HG03196 (cell line): ENCODE measurements around the gene CACNG8.

Source experiments
- ATAC-seq: cut with Tn5 transposase; IDR thresholded peaks from one replicate; pipeline ENCODE4 v1.9.1; 2021; ENCODE audit not compliant: unreplicated experiment

CACNG8 gene

DNA sequence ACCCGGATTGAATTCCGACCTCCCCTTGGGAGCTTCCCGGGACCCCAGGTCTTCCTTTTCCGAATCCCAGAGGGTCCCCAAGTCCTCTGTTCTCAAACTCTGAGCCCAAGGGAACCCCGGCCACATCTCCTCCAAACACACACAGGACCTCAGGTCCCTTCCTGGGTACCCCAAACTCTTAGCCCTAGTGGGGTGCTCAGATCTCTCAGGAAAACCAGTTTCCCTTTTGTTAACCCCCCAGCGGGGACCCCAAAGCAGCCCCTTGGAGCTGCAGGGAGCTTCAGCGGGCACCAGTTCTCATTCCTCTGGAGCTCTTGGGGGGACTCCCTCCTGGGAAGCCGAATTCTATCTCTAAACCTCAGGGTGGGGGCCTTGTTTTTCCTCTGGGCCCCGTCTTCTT, 29.5 kb downstream of the CACNG8 start:
- ATAC-seq = no peak

DNA sequence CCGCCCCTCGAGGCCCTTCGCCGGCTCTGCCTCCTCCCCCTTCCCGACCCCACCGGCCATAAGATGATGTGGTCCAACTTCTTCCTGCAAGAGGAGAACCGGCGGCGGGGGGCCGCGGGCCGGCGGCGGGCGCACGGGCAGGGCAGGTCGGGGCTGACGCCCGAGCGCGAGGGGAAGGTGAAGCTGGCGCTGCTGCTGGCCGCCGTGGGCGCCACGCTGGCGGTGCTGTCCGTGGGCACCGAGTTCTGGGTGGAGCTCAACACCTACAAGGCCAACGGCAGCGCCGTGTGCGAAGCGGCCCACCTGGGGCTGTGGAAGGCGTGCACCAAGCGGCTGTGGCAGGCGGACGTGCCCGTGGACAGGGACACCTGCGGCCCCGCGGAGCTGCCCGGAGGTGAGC, 30.1 kb downstream of the CACNG8 start:
- ATAC-seq = no peak

DNA sequence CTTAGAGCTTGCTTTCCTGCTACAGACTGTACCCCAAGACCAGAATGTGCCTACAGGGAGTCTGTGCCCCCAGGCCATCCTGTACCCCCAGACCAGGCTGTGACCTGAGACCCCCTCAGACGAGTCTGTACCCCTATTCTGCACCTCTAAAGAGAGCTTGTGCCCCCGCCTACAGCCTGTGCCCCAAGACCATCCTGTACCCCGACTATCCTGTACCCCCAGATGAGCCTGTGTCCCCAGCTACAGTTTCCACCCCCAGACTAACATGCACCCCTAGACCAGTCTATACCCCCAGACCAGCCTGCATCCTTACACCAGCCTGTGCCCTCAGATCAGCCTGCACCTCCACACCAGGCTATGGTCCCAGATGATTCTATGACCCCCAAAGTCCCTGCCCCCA, 30.7 kb downstream of the CACNG8 start:
- ATAC-seq = no peak

DNA sequence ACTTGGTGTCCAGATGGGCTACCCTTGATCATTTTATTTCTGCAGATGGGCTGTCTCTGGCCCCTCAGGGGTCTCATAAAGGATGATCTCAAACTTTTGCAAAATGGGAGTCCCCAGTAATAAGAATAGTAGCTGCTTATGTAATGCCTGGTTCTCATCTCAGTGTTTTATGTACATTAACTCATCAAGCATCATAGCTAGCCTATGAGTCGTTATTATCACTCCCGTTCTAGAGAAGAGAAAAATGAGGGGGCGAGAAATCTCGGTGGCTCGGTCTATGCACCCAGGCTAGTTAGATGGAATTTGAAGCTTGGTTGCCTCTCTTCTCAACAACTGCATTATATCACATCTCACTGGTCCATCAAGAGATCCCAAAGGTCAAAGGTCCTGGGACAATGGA, 32.1 kb downstream of the CACNG8 start:
- no peak for ATAC-seq

DNA sequence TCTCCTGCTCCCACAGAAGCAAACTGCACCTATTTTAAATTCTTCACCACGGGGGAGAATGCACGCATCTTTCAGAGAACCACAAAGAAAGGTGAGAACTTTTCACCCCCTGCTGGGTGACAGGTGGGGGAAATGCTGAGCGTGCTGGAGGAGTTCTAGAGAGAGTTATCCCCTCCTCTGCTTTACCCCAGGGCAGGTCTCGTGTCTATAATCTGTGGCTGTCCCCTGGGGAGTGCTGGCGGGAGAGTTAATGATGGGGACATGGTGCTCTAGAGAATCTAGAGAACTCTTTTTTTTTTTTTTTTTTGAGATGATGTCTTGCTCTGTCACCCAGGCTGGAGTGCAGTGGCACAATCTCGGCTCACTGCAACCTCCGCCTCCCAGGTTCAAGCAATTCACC, 35.5 kb downstream of the CACNG8 start:
- ATAC-seq = no peak

DNA sequence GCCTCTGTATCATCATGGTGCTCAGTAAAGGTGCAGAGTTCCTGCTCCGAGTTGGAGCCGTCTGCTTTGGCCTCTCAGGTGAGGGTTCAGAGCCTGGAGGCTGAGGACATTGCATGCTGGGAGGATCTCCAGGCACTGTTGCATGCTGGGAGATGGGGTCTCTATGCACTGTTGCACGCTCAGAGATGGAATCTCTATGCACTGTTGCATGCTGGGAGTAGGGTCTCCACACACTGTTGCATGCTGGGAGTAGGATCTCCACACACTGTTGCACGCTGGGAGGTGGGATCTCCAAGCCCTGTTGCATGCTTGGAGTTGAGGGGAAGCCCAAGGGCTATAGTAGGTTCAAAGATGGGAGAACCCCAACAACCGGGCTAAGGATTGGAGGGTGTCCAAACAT, 37.0 kb downstream of the CACNG8 start:
- ATAC-seq = no peak

DNA sequence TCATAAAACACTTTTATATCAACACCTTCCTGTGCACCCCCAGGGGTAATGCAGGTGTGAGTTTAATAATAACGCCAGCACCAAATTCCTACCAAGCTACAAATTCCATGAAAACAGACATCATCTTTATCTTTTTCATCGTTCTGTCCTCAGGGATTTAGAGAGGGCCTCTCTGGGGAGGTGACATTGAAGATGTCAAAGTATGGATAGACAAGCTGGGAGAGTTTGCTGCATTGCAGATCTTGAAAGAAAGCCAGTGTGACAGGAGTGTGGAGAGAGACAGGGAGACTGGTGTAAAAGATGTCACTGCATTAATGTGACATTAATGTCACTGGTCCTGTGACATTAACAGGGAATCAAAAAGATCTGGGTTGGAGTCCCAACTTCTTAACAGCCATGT, 38.8 kb downstream of the CACNG8 start:
- ATAC-seq = no peak

DNA sequence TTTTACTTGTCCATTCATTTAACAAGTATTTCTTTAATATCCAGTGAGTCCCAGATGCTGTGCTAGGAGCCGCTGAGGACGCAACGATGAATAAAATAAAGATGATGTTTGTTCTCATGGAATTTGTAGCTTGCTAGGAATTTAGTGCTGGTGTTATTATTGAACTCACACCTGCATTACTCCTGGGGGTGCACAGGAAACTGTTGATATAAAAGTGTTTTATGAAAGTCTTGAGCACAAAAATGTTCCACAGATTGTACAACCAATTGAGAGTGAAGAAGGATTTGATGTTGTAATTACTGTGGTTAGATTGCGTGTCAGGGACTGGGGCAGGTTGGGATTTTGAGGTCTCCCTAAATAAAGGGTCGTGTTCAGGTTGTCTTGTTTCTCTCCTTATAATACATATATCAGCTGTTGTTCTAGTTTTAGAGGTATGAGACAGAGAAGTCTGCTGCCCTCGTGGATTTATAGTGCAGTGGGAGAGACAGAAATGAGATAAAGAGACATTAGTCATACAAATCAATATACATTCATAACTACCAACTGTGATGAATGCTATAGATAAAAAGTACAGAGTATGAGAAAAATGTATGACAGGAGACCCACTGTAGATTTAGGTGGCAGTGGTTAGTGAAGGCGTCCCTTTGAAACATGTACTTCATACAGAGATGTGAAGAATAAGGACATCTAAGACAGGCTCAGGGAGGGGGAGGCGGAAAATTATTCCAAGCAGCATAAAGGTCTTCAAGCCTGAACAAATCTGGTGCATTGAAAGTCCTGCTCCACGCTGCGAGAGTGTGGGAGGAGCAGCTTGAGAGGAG, 40.0 kb downstream of the CACNG8 start:
- no peak for ATAC-seq

DNA sequence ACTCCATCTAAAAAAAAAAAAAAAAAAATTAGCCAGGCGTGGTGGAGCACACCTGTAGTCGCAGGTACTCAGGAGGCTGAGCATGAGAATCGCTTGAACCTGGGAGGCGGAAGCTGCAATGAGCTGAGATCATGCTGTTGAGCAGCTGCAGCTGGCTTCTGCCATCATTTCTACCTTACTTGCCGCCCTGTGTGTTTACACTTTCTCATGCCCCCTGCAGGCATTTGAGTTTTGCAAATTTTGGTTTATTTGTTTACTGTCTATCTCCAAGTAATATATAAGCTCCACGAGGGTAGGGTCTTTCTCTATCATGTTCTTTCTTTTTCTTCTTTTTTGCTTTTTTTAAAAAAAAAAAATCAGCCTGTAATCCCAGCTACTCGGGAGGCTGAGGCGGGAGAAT, 46.7 kb downstream of the CACNG8 start:
- ATAC-seq = no peak

DNA sequence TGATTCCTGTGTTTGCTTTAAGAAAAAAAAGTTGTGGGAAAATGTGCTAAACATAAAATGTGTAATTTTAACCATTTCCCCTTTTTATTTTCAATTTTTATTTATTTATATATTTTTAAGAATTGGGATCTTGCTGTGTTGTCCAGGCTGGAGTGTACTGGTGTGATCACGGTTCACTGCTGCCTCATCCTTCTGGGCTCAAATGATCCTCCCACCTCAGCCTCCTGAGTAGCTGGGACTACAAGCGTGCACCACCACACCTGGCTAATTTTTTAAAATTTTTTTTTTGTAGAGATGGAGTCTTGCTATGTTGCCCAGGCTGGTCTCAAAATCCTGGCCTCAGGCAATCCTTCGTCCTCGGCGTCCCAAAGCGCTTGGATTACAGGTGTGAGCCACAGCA, 47.7 kb downstream of the CACNG8 start:
- no peak for ATAC-seq

DNA sequence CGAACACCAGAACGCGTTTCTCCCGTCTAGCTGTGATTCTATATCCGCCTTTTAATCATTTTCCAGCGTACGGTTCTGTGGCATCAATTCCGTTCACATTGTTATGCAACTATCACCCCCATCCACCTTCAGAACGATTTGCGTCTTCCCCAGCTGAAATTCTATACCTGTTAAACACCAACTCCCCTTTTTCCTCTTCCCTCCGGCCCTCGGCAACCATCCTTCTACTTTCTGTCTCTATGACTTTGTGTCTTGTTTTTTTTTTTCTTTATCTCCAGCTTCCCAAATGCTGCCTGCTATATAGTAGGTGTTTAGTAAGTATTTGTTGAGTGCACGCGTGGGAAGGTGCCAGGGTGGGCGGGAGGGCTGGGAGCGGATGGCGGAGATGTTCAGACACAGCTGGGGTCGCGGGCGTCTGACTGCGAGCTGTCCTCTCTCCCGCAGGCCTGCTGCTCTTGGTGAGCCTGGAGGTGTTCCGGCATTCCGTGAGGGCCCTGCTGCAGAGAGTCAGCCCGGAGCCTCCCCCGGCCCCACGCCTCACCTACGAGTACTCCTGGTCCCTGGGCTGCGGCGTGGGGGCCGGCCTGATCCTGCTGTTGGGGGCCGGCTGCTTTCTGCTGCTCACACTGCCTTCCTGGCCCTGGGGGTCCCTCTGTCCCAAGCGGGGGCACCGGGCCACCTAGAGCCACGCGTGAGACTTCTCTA, 48.9 kb downstream of the CACNG8 start:
- ATAC-seq = no peak

DNA sequence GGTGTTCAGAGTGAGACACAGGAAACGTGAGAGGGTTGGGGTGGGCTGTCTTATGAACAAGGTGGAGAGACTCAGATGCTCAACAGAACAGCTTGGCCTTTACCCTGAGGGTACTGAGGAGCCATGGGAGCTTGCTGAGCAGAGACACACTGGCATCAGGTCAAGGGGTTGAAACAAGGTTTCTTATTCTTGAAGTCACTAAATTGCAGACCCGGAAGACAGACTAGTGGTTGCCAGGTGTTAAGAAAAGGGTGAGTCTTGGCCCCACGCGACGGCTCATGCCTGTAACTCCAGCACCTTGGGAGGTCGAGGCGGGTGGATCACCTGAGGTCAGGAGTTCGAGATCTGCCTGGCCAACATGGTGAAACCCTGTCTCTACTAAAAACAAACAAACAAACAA, 51.1 kb downstream of the CACNG8 start:
- no peak for ATAC-seq

DNA sequence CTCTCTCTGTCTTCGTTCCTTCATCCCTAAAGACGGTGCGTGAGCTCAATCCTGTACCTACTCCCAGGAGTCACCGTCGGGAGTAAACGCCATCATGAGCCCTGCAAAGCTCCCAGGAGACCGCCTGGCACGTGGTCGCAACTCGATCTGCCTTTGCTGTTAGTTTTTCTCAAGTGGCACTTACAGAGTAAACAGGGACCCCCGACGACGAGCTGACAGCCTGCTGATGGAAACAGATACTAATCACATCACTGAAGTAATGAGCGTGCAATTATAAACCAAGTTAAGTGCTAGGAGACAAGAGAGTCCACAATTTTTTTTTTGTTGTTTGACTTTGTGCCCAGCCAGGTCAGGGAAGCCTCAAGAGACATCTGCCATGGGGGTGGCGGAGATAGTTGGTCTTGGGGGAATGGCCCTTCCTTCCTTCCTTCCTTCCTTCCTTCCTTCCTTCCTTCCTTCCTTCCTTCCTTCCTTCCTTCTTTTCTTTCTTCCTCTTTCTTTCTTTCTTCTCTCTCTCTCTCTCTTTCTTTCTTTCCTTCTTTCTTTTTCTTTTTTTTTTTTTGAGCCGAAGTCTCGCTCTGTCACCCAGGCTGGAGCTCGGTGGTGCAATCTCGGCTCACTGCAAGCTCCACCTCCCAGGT, 52.3 kb downstream of the CACNG8 start:
- no peak for ATAC-seq

DNA sequence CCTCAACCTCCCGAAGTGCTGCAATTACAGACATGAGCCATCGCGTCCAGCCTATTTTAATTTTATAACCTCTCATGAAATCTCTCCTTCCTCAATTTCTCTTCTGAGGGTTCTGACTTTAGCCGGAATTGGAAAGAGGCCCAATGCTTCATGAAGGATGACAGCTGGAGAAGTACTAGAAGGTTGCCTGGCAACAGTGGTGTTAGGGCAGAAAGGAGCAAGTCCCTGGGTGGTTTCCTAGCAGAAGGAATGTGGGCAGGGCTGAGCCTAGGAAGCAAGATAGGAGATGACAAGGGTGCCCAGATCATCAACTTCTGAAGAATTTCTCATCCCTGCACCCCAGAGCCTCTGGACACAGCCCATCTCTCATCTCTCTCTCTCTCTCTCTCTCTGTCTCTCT, 54.5 kb downstream of the CACNG8 start:
- no peak for ATAC-seq

DNA sequence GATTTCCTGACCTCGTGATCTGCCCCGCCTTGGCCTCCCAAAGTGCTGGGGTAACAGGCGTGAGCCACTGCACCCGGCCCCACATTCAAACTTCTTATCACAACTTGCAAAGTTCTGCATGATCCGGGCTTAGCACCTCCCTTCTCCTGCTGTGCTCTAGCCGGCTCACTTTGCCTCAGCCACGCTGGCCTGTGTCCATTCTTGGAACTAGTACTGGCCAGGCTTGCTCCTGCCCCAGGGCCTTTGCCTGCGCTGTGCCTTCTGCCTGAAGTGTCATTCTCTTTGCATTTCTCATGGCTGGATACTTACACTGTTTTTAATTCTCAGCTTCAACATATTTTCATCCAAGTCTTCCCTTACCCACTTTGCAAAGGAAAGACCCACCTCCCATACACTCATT, 58.6 kb downstream of the CACNG8 start:
- no peak for ATAC-seq

DNA sequence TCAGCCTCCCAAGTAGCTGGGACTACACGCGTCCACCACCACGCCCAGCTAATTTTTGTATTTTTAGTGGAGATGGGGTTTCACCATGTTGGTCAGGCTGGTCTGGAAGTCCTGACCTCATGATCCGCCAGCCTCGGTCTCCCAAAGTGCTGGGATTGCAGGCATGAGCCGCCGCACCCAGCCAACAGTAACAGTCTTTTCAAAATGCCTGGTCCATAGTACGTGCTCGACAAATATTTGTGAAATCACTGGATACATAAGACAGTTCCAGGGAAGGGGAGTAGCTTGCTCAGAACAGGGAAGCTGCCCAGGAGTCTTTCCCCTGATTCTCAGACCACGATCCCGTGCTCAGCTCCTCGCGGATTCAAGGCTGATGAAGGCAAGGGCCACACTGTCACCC, 59.2 kb downstream of the CACNG8 start:
- ATAC-seq = no peak

DNA sequence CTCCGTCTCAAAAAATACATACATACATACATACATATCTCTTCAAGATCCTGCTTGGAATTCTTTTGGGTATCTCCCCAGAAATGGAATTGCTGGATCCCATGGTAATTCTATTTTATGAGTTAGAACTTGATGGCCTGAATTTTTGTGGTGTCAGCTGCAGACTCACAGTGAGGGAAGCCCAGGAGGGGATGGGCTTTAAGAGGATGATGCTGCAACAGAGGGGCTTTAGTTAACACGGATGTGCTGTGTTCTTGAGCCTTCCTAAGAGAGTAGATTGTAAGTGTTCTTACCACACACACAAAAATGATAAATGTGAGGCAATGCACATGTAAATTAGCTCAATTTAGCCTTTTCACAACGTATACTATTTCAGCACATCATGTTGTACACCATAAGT, 60.5 kb downstream of the CACNG8 start:
- ATAC-seq = no peak

DNA sequence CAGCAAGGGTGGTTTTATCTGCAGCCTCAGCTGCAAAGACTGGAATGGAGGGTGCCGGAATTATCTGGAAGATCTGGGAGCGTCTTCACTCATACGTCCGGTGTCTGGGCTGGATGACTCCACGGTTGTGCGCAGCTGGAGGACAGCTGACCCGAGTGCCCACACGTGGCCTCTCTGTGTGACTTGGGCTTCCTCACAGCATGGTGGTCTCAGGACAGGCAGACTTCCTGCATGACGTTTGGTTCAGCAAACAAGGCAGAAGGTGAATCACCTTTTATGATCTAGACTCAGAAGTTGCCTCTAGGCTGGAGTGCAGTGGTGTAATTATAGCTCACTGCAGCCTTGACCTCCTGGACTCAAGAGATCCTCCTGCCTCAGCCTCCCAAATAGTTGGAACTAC, 61.9 kb downstream of the CACNG8 start:
- no peak for ATAC-seq

DNA sequence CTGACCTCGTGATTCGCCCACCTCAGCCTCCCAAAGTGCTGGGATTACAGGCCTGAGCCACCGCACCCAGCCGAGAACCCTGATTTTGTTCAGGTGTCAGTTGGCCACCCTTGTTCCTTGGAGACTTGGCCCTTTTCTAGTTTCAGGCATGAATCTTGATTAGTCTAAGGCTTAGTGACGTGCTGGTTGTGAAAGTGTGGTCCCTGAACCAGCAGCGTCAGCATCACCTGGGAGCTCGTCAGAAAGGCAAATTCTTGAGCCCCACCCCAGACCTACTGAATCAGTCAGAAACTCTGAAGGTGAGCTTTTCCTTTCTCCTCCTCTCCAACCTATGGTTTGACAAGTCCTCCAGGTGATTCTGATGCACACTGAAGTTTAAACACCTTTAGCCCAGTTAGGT, 63.9 kb downstream of the CACNG8 start:
- ATAC-seq = no peak

DNA sequence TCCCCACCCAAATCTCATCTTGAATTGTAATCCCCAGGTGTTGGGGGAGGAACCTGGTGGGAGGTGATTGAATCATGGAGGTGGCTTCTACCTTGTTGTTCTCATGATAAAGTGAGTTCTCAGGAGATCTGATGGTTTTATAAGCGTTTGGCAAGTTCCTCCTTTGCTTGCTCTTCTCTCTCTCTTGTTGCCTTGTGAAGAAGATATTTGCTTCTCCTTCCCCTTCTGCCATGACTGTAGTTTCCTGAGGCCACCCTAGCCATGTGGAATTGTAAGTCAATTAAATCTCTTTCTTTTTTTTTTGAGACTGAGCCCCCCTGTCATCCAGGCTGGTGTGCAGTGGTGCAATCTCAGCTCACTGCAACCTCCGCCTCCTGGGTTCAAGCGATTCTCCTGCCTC, 66.6 kb downstream of the CACNG8 start:
- ATAC-seq = no peak

DNA sequence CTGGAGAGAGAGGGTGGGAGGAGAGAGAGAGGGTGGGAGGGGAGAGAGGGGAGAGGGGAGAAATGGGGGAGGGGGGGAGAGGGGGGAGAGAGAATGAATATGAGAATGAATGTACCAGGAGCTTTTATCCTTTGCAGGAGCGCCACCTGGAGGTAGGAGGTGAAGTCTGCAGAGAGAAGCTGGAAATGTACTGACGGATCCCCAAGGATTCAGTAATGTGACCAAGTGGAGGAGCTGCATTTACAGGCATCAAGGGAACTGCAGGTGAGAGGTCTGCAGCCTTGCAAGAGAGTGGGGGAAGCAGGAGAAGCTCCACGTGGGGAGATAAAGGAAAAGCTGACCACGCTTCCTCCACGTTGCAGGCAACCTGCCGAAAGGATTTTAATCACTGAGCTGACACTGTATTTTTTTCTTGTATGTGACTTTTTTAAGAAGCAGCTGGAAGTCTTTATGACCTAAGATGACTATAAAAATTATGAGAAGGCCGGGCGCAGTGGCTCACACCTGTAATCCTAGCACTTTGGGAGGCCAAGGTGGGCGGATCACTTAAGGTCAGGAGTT, 67.3 kb downstream of the CACNG8 start:
- no peak for ATAC-seq
